Thyroid gland (tissue), 4 donors: Measurements from ENCODE around the gene PCCA.

ENCODE experiments used
- CTCF ChIP-seq, 6 experiments: fragments of 200-600 bp in 3 of 6; fragments of 450-650 bp in 3 of 6; sonication (generic) in 3 of 6; IDR thresholded peaks; one replicate each; pipeline ENCODE4 v1.5.1; 2016 to 2019; ENCODE audit warnings: antibody characterized with exemption in 6 of 6, mild to moderate bottlenecking in 2 of 6, inconsistent platforms in 1 of 6, moderate library complexity in 1 of 6
- POLR2A ChIP-seq, 2 donors: fragments of 450-650 bp; IDR thresholded peaks; one replicate each; pipeline ENCODE4 v1.6.1; 2017; ENCODE audit warnings: antibody characterized with exemption in 2 of 2, mild to moderate bottlenecking in 2 of 2, moderate library complexity in 1 of 2

DNA sequence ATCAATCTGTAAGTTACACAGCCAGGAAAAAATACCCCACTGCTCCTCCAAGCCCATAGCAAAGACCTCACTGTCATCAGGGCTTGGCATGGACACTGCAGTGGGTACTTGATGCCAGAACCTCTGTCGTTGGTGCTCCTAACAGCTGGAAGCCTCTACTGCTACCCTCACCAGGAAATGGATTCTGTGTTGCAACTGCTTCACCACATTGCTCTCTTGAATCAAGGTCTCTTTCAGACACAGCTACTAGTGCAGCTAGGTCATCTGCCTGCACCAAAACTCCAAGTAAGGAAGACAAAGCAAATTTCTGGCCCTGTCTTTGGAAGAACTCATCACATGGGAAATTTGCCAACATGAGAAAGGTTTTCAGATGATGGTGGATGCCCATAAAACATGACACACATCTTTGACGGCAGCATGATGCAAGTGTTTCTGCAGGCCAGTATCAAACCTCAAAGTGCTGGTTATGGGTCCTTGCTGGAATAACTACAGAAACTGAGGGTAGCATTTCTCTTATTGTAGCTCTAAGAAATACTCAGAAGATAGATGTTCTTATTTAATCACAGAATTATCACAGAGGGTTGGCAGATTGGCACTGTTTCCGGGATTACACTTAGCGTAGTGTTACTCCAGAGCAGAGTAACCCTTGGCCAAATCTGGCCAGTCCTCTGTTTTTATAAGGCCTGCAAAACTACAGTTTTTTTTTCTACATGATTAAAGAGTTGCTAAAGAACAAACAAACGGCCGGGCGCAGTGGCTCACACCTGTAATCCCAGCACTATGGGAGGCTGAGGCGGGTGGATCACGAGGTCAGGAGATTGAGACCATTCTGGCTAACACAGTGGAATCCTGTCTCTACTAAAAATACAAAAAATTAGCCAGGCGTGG lies 12.9 kb upstream of the PCCA start:
- TF ChIP-seq CTCF (IDR thresholded peaks at IDR 0.05), result no peak
- TF ChIP-seq POLR2A (IDR thresholded peaks at IDR 0.05), result no peak
